Naive thymus-derived CD8-positive, alpha-beta T cell (primary cell): ENCODE measurements around the gene ANKS1B. TPM values are rescaled to one million over a fixed set of nuclear protein-coding genes. Genes with fewer than 3 reads are reported as not detected.

Experiments
- ATAC-seq, 2 donors: fragments of 150-1000 bp; cut with Tn5 transposase in 1 of 2; sonication (Bioruptor Pico), chemical (Tn5 transposase) in 1 of 2; 1 replicate in 1 of 2; 2 replicates in 1 of 2; pipeline ENCODE4 v1.10.0; 2021; ENCODE audit warnings: mild to moderate bottlenecking in 2 of 2, moderate library complexity in 2 of 2
- POLR2A ChIA-PET: fragments of 350-600 bp; sonication (Branson Sonifier 250); formaldehyde crosslinking; loops from one replicate; lab custom pipeline; 2021; ENCODE audit warnings: antibody characterized with exemption; lab: Charles Lee
- DNase-seq, 10 donors: peaks; one replicate each; pipeline versions ENCODE4 v3.0.0 to v3.0.0-alpha.2; 2020 to 2022
- H3K27ac Mint-ChIP-seq, 10 donors: one replicate each; pipeline ENCODE4 v1.8.0; 2020 to 2022; ENCODE audit warnings: mild to moderate bottlenecking in 10 of 10, mixed read lengths in 10 of 10, moderate library complexity in 4 of 10, inconsistent platforms in 1 of 10
- H3K27me3 Mint-ChIP-seq, 5 donors: one replicate each; pipeline ENCODE4 v1.8.0; 2021 to 2022; ENCODE audit warnings: mixed read lengths in 5 of 5
- H3K36me3 Mint-ChIP-seq, 3 donors: one replicate each; pipeline ENCODE4 v1.8.0; 2020 to 2022; ENCODE audit warnings: mixed read lengths in 3 of 3, mild to moderate bottlenecking in 2 of 3, inconsistent platforms in 1 of 3
- H3K4me1 Mint-ChIP-seq, 4 donors: one replicate each; pipeline ENCODE4 v1.8.0; 2021 to 2022; ENCODE audit warnings: mixed read lengths in 4 of 4
- H3K4me3 Mint-ChIP-seq, 10 donors: one replicate each; pipeline ENCODE4 v1.8.0; 2020 to 2022; ENCODE audit warnings: mild to moderate bottlenecking in 10 of 10, mixed read lengths in 10 of 10, moderate library complexity in 6 of 10, inconsistent platforms in 1 of 10
- H3K9me3 Mint-ChIP-seq, 9 donors: one replicate each; pipeline ENCODE4 v1.8.0; 2020 to 2022; ENCODE audit warnings: mixed read lengths in 9 of 9, mild to moderate bottlenecking in 3 of 9, inconsistent platforms in 1 of 9, moderate library complexity in 1 of 9
- polyA plus RNA-seq, 3 donors: library from polyadenylated mRNA; unstranded; fragments of 300-500 nt; fragmentation: Illumina TruSeq; gene quantifications; one replicate each; pipeline ENCODE4 v1.2.3, GENCODE V29; 2021
- total RNA-seq, 8 experiments: library from RNA in 2 of 8; stranded (reverse) in 2 of 8; gene quantifications; one replicate each; pipeline ENCODE4 v1.2.3 and lab custom pipeline; 2021 to 2026

The ANKS1B gene
- total and polyA plus RNA-seq, 5 experiments from 2014 or later: not detected

DNA sequence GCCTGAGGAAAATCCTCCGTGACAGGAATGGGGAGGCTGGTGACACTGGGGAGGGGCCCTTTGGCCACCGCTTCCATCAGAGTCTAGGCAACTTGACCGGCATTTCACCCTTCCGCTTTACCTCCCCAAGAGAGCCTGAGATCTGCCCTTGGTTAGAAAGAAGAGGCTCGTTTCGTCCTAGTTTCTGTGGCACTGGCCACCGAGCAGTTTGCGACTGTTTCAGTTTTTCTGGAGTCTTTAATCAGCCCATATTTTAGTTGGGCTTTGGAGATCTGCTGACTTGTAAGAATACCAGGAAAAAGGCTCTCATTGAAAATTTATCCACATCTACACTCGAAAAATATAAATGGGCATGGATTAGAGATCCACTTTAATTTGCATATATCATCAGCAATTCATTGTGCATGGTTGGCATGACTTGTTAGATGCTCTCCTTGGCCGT is 414 bp upstream of the ANKS1B start:
- H3K4me3 Mint-ChIP-seq: peak overlapping the region; percentile 0 to 66 (median 50)
- H3K9me3 Mint-ChIP-seq: no peaks in the 10 kb centered on the region
- peaks cover 0 to 16% (median 0%) of the 10 kb centered on the region in 3 donors for H3K36me3 Mint-ChIP-seq
- H3K27me3 Mint-ChIP-seq: peaks cover 34 to 73% (median 40%) of the 10 kb centered on the region in 5 donors
- H3K27ac Mint-ChIP-seq: no peak overlapping the region
- DNase-seq (no peak), ATAC-seq (no peak)
- POLR2A ChIA-PET: no interaction called here
- H3K4me1 Mint-ChIP-seq: peaks cover 2 to 13% (median 11%) of the 10 kb centered on the region in 4 donors

- no peak for DNase-seq
- ATAC-seq: no peak
- Mint-ChIP-seq H3K4me1 (peaks cover 2 to 13% (median 11%) of the 10 kb centered on the region in 4 donors), H3K27me3 (peaks cover 31 to 72% (median 36%) of the 10 kb centered on the region in 5 donors), H3K4me3 (peak overlapping the region in 9 of 10 donors; percentile 2 to 63 (median 59)), H3K36me3 (peaks cover 0 to 16% (median 0%) of the 10 kb centered on the region in 3 donors), H3K9me3 (no peaks in the 10 kb centered on the region), H3K27ac (no peak overlapping the region)
- POLR2A ChIA-PET: no interaction called here
These were observed 1.1 kb downstream of the ANKS1B start for GRCh38 chr12:99983456-99984258.

GRCh38 chr12:99981639-99982190 is 3.0 kb downstream of the ANKS1B start:
- DNase-seq: no peak
- H3K27me3 Mint-ChIP-seq: peaks cover 33 to 59% (median 35%) of the 10 kb centered on the region in 5 donors
- H3K4me1 Mint-ChIP-seq: peaks cover 2 to 13% (median 11%) of the 10 kb centered on the region in 4 donors
- no peak overlapping the region for H3K27ac Mint-ChIP-seq
- POLR2A ChIA-PET: no interaction called here
- peaks cover 0 to 4% (median 0%) of the 10 kb centered on the region in 9 donors for H3K9me3 Mint-ChIP-seq
- no peak for ATAC-seq
- H3K4me3 Mint-ChIP-seq: no peak overlapping the region
- H3K36me3 Mint-ChIP-seq: peaks cover 0 to 16% (median 0%) of the 10 kb centered on the region in 3 donors

DNA sequence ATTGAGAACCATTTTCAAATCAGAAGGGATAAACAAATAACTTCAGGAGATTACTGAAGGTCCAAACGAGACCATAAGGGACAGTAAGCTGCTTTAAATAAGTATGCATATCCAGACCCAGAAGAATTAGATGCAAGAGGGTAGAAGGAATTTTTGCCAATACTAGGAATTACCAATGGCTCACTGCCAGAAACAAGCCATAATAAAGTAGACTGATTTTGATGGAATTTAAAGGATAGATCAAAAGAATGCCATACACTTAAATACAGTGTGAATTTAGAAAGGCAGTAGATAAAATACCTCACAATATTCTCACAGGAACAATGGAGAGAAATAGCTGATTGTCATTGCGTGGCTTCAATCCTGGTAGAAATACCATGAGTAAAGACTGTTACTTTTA is 5.3 kb downstream of the ANKS1B start:
- POLR2A ChIA-PET: no interaction called here
- no peak overlapping the region for H3K4me3 Mint-ChIP-seq
- ATAC-seq: no peak
- H3K27me3 Mint-ChIP-seq: peaks cover 26 to 45% (median 32%) of the 10 kb centered on the region in 5 donors
- DNase-seq: no peak
- no peak overlapping the region for H3K27ac Mint-ChIP-seq
- H3K9me3 Mint-ChIP-seq: peaks cover 0 to 4% (median 0%) of the 10 kb centered on the region in 9 donors
- H3K4me1 Mint-ChIP-seq: peaks cover 2 to 9% (median 7%) of the 10 kb centered on the region in 4 donors
- H3K36me3 Mint-ChIP-seq: peaks cover 0 to 8% (median 0%) of the 10 kb centered on the region in 3 donors

DNA sequence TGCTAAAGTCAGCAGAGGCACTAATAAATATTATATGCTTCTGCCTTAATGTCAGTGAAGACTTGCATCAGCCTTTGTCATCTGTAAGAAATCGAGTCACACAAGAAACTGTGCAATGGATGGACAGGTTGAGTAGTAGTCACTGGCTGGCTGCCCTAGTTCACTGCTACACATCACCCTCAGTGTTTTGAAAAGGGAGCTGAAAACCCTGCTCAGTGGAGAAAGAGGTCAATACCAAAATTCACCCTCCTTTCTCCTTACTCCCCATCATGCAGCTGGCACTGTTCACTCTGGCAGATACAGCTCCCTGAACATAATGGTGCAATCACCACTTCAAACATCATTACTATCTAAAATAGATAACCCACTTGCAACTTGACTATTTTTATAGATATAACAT is 6.6 kb downstream of the ANKS1B start:
- no peak overlapping the region for H3K27ac Mint-ChIP-seq
- ATAC-seq (no peak), DNase-seq (no peak)
- no peaks in the 10 kb centered on the region for H3K4me1 Mint-ChIP-seq
- peaks cover 0 to 3% (median 0%) of the 10 kb centered on the region in 3 donors for H3K36me3 Mint-ChIP-seq
- peaks cover 0 to 4% (median 0%) of the 10 kb centered on the region in 9 donors for H3K9me3 Mint-ChIP-seq
- POLR2A ChIA-PET: no interaction called here
- H3K27me3 Mint-ChIP-seq: peaks cover 16 to 37% (median 24%) of the 10 kb centered on the region in 5 donors
- no peak overlapping the region for H3K4me3 Mint-ChIP-seq

- H3K27ac Mint-ChIP-seq: no peak overlapping the region
- H3K4me1 Mint-ChIP-seq: no peaks in the 10 kb centered on the region
- DNase-seq (no peak), ATAC-seq (no peak)
- H3K9me3 Mint-ChIP-seq: peaks cover 0 to 4% (median 0%) of the 10 kb centered on the region in 9 donors
- no peaks in the 10 kb centered on the region for H3K36me3 Mint-ChIP-seq
- POLR2A ChIA-PET: no interaction called here
- H3K27me3 Mint-ChIP-seq: peaks cover 11 to 33% (median 19%) of the 10 kb centered on the region in 5 donors
- H3K4me3 Mint-ChIP-seq: no peak overlapping the region
These were observed 7.2 kb downstream of the ANKS1B start for GRCh38 chr12:99977550-99977949.

DNA sequence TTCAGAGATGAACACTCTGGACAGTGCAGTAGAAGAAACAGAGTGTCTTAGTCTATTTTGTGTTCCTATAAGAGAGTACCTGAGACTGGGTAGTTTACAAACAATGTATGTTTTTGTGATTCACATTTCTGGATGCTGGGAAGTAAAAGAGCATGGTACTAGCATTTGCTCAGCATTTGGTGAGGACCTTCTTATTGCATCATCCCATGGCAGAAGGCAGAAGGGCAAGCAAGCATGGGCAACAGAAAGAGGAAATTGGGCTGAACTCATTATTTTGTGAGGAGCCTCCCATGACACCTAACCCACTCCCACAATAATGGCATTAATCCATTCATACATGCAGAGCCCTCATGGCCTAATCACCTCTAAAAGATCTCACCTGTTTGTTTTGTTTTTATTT is 8.0 kb downstream of the ANKS1B start:
- Mint-ChIP-seq H3K36me3 (no peaks in the 10 kb centered on the region), H3K4me1 (no peaks in the 10 kb centered on the region), H3K4me3 (no peak overlapping the region), H3K27me3 (peaks cover 8 to 30% (median 19%) of the 10 kb centered on the region in 5 donors), H3K27ac (no peak overlapping the region), H3K9me3 (peaks cover 0 to 8% (median 0%) of the 10 kb centered on the region in 9 donors)
- POLR2A ChIA-PET: no interaction called here
- no peak for ATAC-seq
- DNase-seq: no peak

GRCh38 chr12:99975321-99975720 is 9.4 kb downstream of the ANKS1B start:
- Mint-ChIP-seq H3K27me3 (peaks cover 8 to 24% (median 16%) of the 10 kb centered on the region in 5 donors), H3K4me1 (no peaks in the 10 kb centered on the region), H3K36me3 (no peaks in the 10 kb centered on the region), H3K27ac (no peak overlapping the region), H3K9me3 (peaks cover 0 to 8% (median 0%) of the 10 kb centered on the region in 9 donors), H3K4me3 (no peak overlapping the region)
- no peak for ATAC-seq
- no peak for DNase-seq
- POLR2A ChIA-PET: no interaction called here

- peaks cover 0 to 8% (median 0%) of the 10 kb centered on the region in 9 donors for H3K9me3 Mint-ChIP-seq
- POLR2A ChIA-PET: no interaction called here
- no peaks in the 10 kb centered on the region for H3K4me1 Mint-ChIP-seq
- H3K4me3 Mint-ChIP-seq: no peak overlapping the region
- peaks cover 8 to 16% (median 12%) of the 10 kb centered on the region in 5 donors for H3K27me3 Mint-ChIP-seq
- no peak for DNase-seq
- H3K27ac Mint-ChIP-seq: no peak overlapping the region
- no peak for ATAC-seq
- H3K36me3 Mint-ChIP-seq: no peaks in the 10 kb centered on the region
These were observed 10.6 kb downstream of the ANKS1B start for GRCh38 chr12:99974146-99974545.

- ATAC-seq (no peak), DNase-seq (no peak)
- Mint-ChIP-seq H3K4me1 (no peaks in the 10 kb centered on the region), H3K36me3 (no peaks in the 10 kb centered on the region), H3K27me3 (peaks cover 0 to 6% (median 5%) of the 10 kb centered on the region in 5 donors), H3K4me3 (no peak overlapping the region), H3K9me3 (peaks cover 0 to 9% (median 0%) of the 10 kb centered on the region in 9 donors), H3K27ac (no peak overlapping the region)
- POLR2A ChIA-PET: no interaction called here
These were observed 18.3 kb downstream of the ANKS1B start for GRCh38 chr12:99966429-99966828.

DNA sequence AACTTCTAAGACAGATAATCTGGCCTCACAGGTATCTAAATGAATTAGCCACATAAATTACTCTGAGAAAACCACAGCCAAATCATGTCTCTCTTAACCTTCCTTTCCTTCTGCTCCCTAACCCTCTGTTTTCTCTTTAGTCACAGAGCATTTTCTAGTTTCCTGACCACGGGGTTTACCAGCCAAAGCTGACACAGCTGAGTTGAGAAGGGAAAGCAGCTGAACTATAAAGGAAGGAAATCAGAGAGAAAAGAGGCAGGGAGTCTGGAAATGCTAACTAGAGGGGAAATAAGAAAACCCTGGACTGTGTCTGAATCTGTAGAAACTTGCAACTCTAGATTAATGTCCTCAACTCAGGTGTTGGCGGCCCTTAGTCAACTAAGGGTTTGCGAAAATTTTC is 24.4 kb downstream of the ANKS1B start:
- Mint-ChIP-seq H3K9me3 (peaks cover 0 to 7% (median 0%) of the 10 kb centered on the region in 9 donors), H3K4me1 (no peaks in the 10 kb centered on the region), H3K4me3 (no peak overlapping the region), H3K36me3 (no peaks in the 10 kb centered on the region), H3K27ac (no peak overlapping the region), H3K27me3 (peaks cover 0 to 8% (median 2%) of the 10 kb centered on the region in 5 donors)
- DNase-seq: no peak
- POLR2A ChIA-PET: no interaction called here
- no peak for ATAC-seq

DNA sequence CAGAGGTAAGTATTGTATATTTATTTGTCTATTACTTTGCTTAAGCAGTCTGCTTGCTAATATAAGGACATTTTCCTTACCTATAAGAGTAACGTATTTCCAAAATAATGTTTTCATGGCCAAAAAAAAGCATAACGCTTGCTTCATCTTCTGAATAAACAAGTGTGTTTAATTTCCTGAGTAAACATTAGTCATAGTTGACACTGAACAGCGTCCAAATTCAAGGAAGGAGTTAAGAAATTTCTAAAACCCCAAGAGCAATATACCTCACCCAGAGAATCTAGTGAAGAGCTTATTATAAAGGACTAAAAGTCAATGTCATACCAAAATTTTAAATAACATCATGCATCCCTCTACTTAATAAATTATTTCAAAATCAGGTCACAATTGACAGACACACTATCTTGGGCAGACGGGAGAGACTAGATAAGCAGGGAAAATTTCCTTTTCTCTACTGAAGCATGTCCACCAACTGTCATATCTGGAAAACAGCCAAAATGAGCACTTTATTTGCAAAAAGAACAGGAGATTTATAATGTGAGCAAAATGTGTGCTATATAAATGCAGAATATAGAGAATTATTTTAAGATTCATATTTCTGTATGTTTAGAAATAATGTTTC is 25.1 kb downstream of the ANKS1B start:
- DNase-seq: no peak
- no peak overlapping the region for H3K27ac Mint-ChIP-seq
- no peaks in the 10 kb centered on the region for H3K4me1 Mint-ChIP-seq
- no peak overlapping the region for H3K4me3 Mint-ChIP-seq
- peaks cover 0 to 7% (median 2%) of the 10 kb centered on the region in 5 donors for H3K27me3 Mint-ChIP-seq
- POLR2A ChIA-PET: no interaction called here
- no peak for ATAC-seq
- H3K9me3 Mint-ChIP-seq: peaks cover 0 to 7% (median 0%) of the 10 kb centered on the region in 9 donors
- H3K36me3 Mint-ChIP-seq: no peaks in the 10 kb centered on the region
